CD4-positive, alpha-beta memory T cell (primary cell): Measurements from ENCODE around the gene CHST11. TPM values are rescaled to one million over a fixed set of nuclear protein-coding genes. Genes with fewer than 3 reads are reported as not detected.

ENCODE experiments used
- CTCF ChIA-PET: fragments of 350-600 bp; sonication (Branson Sonifier 250); formaldehyde crosslinking; loops from one replicate; lab custom pipeline; 2021; ENCODE audit warnings: inconsistent platforms; ENCODE audit not compliant: partially characterized antibody; lab: Charles Lee
- POLR2A ChIA-PET: fragments of 350-600 bp; sonication (Branson Sonifier 250); formaldehyde crosslinking; loops from one replicate; lab custom pipeline; 2021; ENCODE audit not compliant: partially characterized antibody; lab: Charles Lee
- DNase-seq, 5 donors: peaks; one replicate each; pipeline versions ENCODE4 v3.0.0 to v3.0.0-alpha.2; 2020 to 2022; ENCODE audit warnings: mixed read lengths in 1 of 5
- H3K27ac ChIP-seq: one replicate; pipeline ENCODE4 v1.7.0; 2013; ENCODE audit warnings: low read depth, low read length
- H3K27me3 ChIP-seq: 2 replicates; pipeline ENCODE4 v1.7.0; 2013; ENCODE audit warnings: mild to moderate bottlenecking, low read length, moderate library complexity; ENCODE audit not compliant: insufficient read depth
- H3K36me3 ChIP-seq: 2 replicates; pipeline ENCODE4 v1.7.0; 2013; ENCODE audit warnings: mild to moderate bottlenecking, low read length, moderate library complexity; ENCODE audit not compliant: insufficient read depth
- H3K4me1 ChIP-seq: 2 replicates; pipeline ENCODE4 v1.7.0; 2013; ENCODE audit warnings: mild to moderate bottlenecking, low read length, moderate library complexity; ENCODE audit not compliant: insufficient read depth
- H3K4me3 ChIP-seq, 2 donors: one replicate each; pipeline ENCODE4 v1.7.0; 2013; ENCODE audit warnings: low read length in 2 of 2, mild to moderate bottlenecking in 1 of 2
- H3K9me3 ChIP-seq, 2 donors: one replicate each; pipeline ENCODE4 v1.7.0; 2013; ENCODE audit warnings: low read length in 2 of 2, control low read depth in 1 of 2; ENCODE audit not compliant: control insufficient read depth in 1 of 2
- H3K27ac Mint-ChIP-seq, 7 donors: one replicate each; pipeline ENCODE4 v1.8.0; 2020 to 2021; ENCODE audit warnings: mixed read lengths in 7 of 7, mild to moderate bottlenecking in 6 of 7, inconsistent platforms in 3 of 7, moderate library complexity in 3 of 7
- H3K27me3 Mint-ChIP-seq, 2 donors: one replicate each; pipeline ENCODE4 v1.8.0; 2020 to 2021; ENCODE audit warnings: mixed read lengths in 2 of 2
- H3K36me3 Mint-ChIP-seq, 2 donors: one replicate each; pipeline ENCODE4 v1.8.0; 2020 to 2021; ENCODE audit warnings: mixed read lengths in 2 of 2, inconsistent platforms in 1 of 2, mild to moderate bottlenecking in 1 of 2
- H3K4me1 Mint-ChIP-seq, 4 donors: one replicate each; pipeline ENCODE4 v1.8.0; 2020 to 2021; ENCODE audit warnings: mixed read lengths in 4 of 4, mild to moderate bottlenecking in 1 of 4
- H3K4me3 Mint-ChIP-seq, 8 donors: one replicate each; pipeline ENCODE4 v1.8.0; 2020 to 2021; ENCODE audit warnings: mixed read lengths in 8 of 8, mild to moderate bottlenecking in 7 of 8, moderate library complexity in 6 of 8, inconsistent platforms in 3 of 8
- H3K9me3 Mint-ChIP-seq, 8 donors: one replicate each; pipeline ENCODE4 v1.8.0; 2020 to 2021; ENCODE audit warnings: mixed read lengths in 8 of 8, mild to moderate bottlenecking in 5 of 8, inconsistent platforms in 3 of 8, moderate library complexity in 1 of 8
- intact Hi-C: fragments of 100-400 bp; cut with micrococcal nuclease; formaldehyde crosslinking; loops from one replicate; pipeline ENCODE4 v1.15.1; 2023
- polyA plus RNA-seq, 2 donors: library from polyadenylated mRNA; unstranded; fragments of 300-500 nt; fragmentation: Illumina TruSeq; gene quantifications; one replicate each; pipeline ENCODE4 v1.2.3, GENCODE V29; 2021
- total RNA-seq, 2 experiments: library from RNA; stranded (reverse); gene quantifications; one replicate each; pipeline ENCODE4 v1.2.3, GENCODE V29; 2021

CHST11 gene
- total and polyA plus RNA-seq, 4 experiments from 2014 or later = 55.1 to 64.6 (median 59.8) TPM

- H3K27me3 ChIP-seq = no peaks in the 10 kb centered on the region
- peak overlapping the region in 5 of 7 donors; percentile 64 to 84 (median 69) for H3K27ac Mint-ChIP-seq
- no peaks in the 10 kb centered on the region for H3K27me3 Mint-ChIP-seq
- no peak for DNase-seq
- no peak overlapping the region for H3K4me3 ChIP-seq
- peaks cover 7% of the 10 kb centered on the region for H3K4me1 ChIP-seq
- intact Hi-C loops = no loop called here
- H3K4me3 Mint-ChIP-seq = no peak overlapping the region
- CTCF ChIA-PET = interaction anchor here (0.9 to 1.3 kb wide), 3 partner anchors 7 to 331 kb away, joined by 3 to 4 read pairs (median 3); no protein-coding TSS in a partner anchor
- peaks cover 35 to 75% (median 53%) of the 10 kb centered on the region in 4 donors for H3K4me1 Mint-ChIP-seq
- POLR2A ChIA-PET = no interaction called here
- no peaks in the 10 kb centered on the region for H3K9me3 ChIP-seq
- H3K36me3 Mint-ChIP-seq = peaks cover 0 to 13% of the 10 kb centered on the region in 2 donors
- H3K9me3 Mint-ChIP-seq = no peaks in the 10 kb centered on the region
- no peak overlapping the region for H3K27ac ChIP-seq
- no peaks in the 10 kb centered on the region for H3K36me3 ChIP-seq
These were observed 255.7 kb downstream of the CHST11 start for GRCh38 chr12:104712477-104712876.

DNA sequence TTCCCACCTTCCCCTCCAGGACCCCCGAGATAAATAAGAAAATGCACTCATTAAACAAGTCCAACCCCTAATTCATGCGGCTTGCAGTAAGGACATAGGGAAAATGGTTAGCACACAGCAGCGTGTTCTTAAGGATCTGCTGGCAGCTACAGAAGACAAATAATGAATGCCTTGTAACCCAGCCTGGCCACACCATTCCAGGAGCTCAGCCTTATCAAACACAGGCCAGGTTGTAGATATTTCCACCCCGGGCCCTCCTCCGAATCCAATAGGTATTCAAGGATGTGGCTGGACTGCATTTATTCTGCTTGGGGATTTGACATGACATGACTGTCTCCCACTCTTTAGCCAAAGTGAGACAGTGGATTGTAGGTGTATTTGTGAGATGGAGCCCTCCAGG lies 256.2 kb downstream of the CHST11 start:
- Mint-ChIP-seq H3K36me3 (peaks cover 0 to 8% of the 10 kb centered on the region in 2 donors), H3K4me1 (peaks cover 31 to 70% (median 50%) of the 10 kb centered on the region in 4 donors), H3K9me3 (no peaks in the 10 kb centered on the region), H3K4me3 (no peak overlapping the region), H3K27ac (peak overlapping the region in 6 of 7 donors; percentile 19 to 74 (median 66)), H3K27me3 (no peaks in the 10 kb centered on the region)
- POLR2A ChIA-PET = no interaction called here
- H3K27me3 ChIP-seq = no peaks in the 10 kb centered on the region
- H3K27ac ChIP-seq = no peak overlapping the region
- intact Hi-C loops = no loop called here
- no peak for DNase-seq
- no peaks in the 10 kb centered on the region for H3K9me3 ChIP-seq
- peaks cover 7% of the 10 kb centered on the region for H3K4me1 ChIP-seq
- CTCF ChIA-PET = interaction anchor here (0.8 to 1.2 kb wide), 3 partner anchors 15 to 331 kb away, joined by 3 read pairs; no protein-coding TSS in a partner anchor
- no peaks in the 10 kb centered on the region for H3K36me3 ChIP-seq
- H3K4me3 ChIP-seq = no peak overlapping the region

GRCh38 chr12:104713444-104713843 lies 256.7 kb downstream of the CHST11 start:
- no peaks in the 10 kb centered on the region for H3K9me3 ChIP-seq
- peak overlapping the region in 5 of 7 donors; percentile 39 to 74 (median 60) for H3K27ac Mint-ChIP-seq
- no peaks in the 10 kb centered on the region for H3K9me3 Mint-ChIP-seq
- no peaks in the 10 kb centered on the region for H3K27me3 ChIP-seq
- H3K27me3 Mint-ChIP-seq = no peaks in the 10 kb centered on the region
- POLR2A ChIA-PET = no interaction called here
- no peak overlapping the region for H3K27ac ChIP-seq
- H3K36me3 ChIP-seq = no peaks in the 10 kb centered on the region
- H3K36me3 Mint-ChIP-seq = peaks cover 0 to 7% of the 10 kb centered on the region in 2 donors
- CTCF ChIA-PET = interaction anchor here (0.8 to 1.2 kb wide), 3 partner anchors 14 to 183 kb away, joined by 3 to 4 read pairs (median 3); no protein-coding TSS in a partner anchor
- H3K4me3 ChIP-seq = no peak overlapping the region
- intact Hi-C loops = no loop called here
- no peak overlapping the region for H3K4me3 Mint-ChIP-seq
- peaks cover 31 to 70% (median 51%) of the 10 kb centered on the region in 4 donors for H3K4me1 Mint-ChIP-seq
- peaks cover 7% of the 10 kb centered on the region for H3K4me1 ChIP-seq
- DNase-seq = no peak

DNA sequence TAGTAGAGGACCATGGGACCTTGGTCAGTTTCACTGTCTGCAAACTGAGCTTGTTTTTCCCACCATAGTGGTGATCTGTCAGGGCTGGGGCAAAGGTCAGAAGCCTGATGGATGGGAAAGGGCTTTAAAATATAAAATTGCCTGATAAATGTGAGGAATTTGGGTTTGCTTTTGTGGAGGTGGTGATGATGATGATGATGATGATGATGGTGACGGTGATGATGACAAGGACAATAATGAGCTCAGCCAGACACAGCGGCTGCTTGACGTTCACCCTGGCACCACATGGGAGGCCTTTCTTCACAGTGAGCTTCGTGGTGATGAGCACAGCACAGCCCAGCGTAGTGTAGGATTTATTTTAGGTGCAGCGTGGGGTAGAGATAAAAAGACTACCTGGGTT lies 257.6 kb downstream of the CHST11 start:
- no peak overlapping the region for H3K27ac ChIP-seq

GRCh38 chr12:104716172-104716571 lies 259.4 kb downstream of the CHST11 start:
- CTCF ChIA-PET = no interaction called here
- POLR2A ChIA-PET = interaction anchor here (0.7 kb wide), 1 partner anchor 21 kb away, joined by 3 read pairs; no protein-coding TSS in a partner anchor
- peaks cover 19% of the 10 kb centered on the region for H3K4me1 ChIP-seq

More for the DNA sequence above, 257.6 kb downstream of the CHST11 start:
- no peaks in the 10 kb centered on the region for H3K9me3 Mint-ChIP-seq
- CTCF ChIA-PET = interaction anchor here (1.2 kb wide), 1 partner anchor 15 kb away, joined by 4 read pairs; no protein-coding TSS in a partner anchor
- Histone ChIP-seq H3K4me3 (no peak overlapping the region), H3K9me3 (no peaks in the 10 kb centered on the region), H3K4me1 (peaks cover 9% of the 10 kb centered on the region), H3K36me3 (no peaks in the 10 kb centered on the region), H3K27me3 (no peaks in the 10 kb centered on the region)
- no peak overlapping the region for H3K4me3 Mint-ChIP-seq
- H3K27ac Mint-ChIP-seq = peak overlapping the region; percentile 4 to 85 (median 69)
- POLR2A ChIA-PET = no interaction called here
- no peak for DNase-seq
- intact Hi-C loops = no loop called here
- peaks cover 0 to 3% of the 10 kb centered on the region in 2 donors for H3K36me3 Mint-ChIP-seq
- H3K27me3 Mint-ChIP-seq = no peaks in the 10 kb centered on the region
- peaks cover 31 to 72% (median 52%) of the 10 kb centered on the region in 4 donors for H3K4me1 Mint-ChIP-seq

DNA sequence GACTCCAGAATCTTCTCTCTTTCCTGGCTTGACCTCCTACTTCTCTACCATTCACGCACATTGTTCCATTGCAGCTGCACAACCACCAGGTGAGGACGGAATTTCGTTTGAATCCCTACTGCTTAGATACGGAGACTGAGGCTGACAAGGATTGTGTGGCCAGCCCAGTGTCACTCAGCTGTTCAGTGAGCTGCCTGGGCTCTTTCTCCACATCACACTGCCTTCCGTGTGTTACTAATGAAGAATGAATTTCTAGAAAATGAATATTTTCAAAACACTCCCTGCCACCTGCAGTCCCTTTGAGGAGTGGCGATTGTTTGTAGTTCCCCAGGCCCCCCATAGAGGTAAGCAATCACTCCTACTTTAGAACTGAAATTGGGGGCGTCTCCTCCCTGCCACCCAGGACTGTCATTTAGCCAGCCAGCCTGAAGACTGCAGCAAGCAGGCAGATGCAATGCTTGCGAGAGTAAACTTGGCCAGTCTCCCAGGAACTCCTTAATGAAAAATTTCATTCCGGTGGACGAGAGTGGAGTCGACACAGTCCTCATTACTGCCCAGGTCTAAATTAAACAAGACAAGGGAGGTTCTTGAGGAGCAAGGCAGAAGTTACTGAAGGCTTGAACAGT lies 261.7 kb downstream of the CHST11 start:
- H3K36me3 ChIP-seq = no peaks in the 10 kb centered on the region
- Mint-ChIP-seq H3K4me1 (peaks cover 44 to 80% (median 58%) of the 10 kb centered on the region in 4 donors), H3K27ac (peak overlapping the region; percentile 17 to 98 (median 96)), H3K36me3 (peaks cover 0 to 5% of the 10 kb centered on the region in 2 donors), H3K9me3 (peaks cover 0 to 4% (median 0%) of the 10 kb centered on the region in 8 donors), H3K27me3 (no peaks in the 10 kb centered on the region), H3K4me3 (peak overlapping the region in 1 of 8 donors; percentile 10)
- no peaks in the 10 kb centered on the region for H3K27me3 ChIP-seq
- H3K27ac ChIP-seq = no peak overlapping the region
- no peak for DNase-seq
- ChIA-PET CTCF (interaction anchor here (1.7 kb wide), 1 partner anchor 14 kb away, joined by 5 read pairs; no protein-coding TSS in a partner anchor), POLR2A (no interaction called here)
- no peaks in the 10 kb centered on the region for H3K9me3 ChIP-seq
- intact Hi-C loops = no loop called here
- peaks cover 33% of the 10 kb centered on the region for H3K4me1 ChIP-seq
- no peak overlapping the region for H3K4me3 ChIP-seq

More at GRCh38 chr12:104716172-104716571, 259.4 kb downstream of the CHST11 start:
- DNase-seq = no peak
- no peak overlapping the region for H3K27ac ChIP-seq
- H3K4me3 Mint-ChIP-seq = peak overlapping the region in 1 of 8 donors; percentile 27
- peaks cover 0 to 6% of the 10 kb centered on the region in 2 donors for H3K36me3 Mint-ChIP-seq
- no peak overlapping the region for H3K4me3 ChIP-seq
- peaks cover 0 to 4% (median 0%) of the 10 kb centered on the region in 8 donors for H3K9me3 Mint-ChIP-seq
- H3K9me3 ChIP-seq = no peaks in the 10 kb centered on the region
- no peaks in the 10 kb centered on the region for H3K27me3 ChIP-seq
- no peaks in the 10 kb centered on the region for H3K27me3 Mint-ChIP-seq
- peaks cover 37 to 77% (median 57%) of the 10 kb centered on the region in 4 donors for H3K4me1 Mint-ChIP-seq
- H3K36me3 ChIP-seq = no peaks in the 10 kb centered on the region
- intact Hi-C loops = no loop called here
- peak overlapping the region in 6 of 7 donors; percentile 25 to 93 (median 72) for H3K27ac Mint-ChIP-seq
